Breast epithelium (tissue), 4 donors: ENCODE measurements around the gene NR6A1. TPM values are rescaled to one million over a fixed set of nuclear protein-coding genes. Genes with fewer than 3 reads are reported as not detected.

Experiments used
- DNase-seq, 2 donors: peaks; one replicate each; pipeline ENCODE4 v3.0.0-alpha.2; 2019; ENCODE audit warnings: low spot score in 2 of 2
- H3K27ac ChIP-seq, 2 donors: fragments of 200-600 bp; sonication (generic) in 1 of 2; one replicate each; pipeline ENCODE4 v1.5.1; 2016 to 2019; ENCODE audit warnings: mild to moderate bottlenecking in 1 of 2
- H3K27me3 ChIP-seq, 2 donors: fragments of 200-600 bp; sonication (generic) in 1 of 2; one replicate each; pipeline versions ENCODE4 v1.5.1 to v1.6.0; 2017 to 2019; ENCODE audit warnings: control low read depth in 1 of 2, mild to moderate bottlenecking in 1 of 2
- H3K36me3 ChIP-seq: fragments of 200-600 bp; one replicate; pipeline ENCODE4 v1.5.1; 2019
- H3K4me1 ChIP-seq, 2 donors: fragments of 200-600 bp; sonication (generic); one replicate each; pipeline ENCODE4 v1.5.1; 2016 to 2019; ENCODE audit warnings: control low read depth in 1 of 2
- H3K4me3 ChIP-seq, 3 donors: fragments of 200-600 bp; sonication (generic); 1 replicate in 2 of 3; 2 replicates in 1 of 3; pipeline ENCODE4 v1.5.1; 2016 to 2019; ENCODE audit warnings: mild to moderate bottlenecking in 3 of 3, moderate library complexity in 2 of 3
- H3K9me3 ChIP-seq, 2 donors: fragments of 200-600 bp; sonication (generic) in 1 of 2; one replicate each; pipeline ENCODE4 v1.5.1; 2016 to 2019; ENCODE audit warnings: control low read depth in 1 of 2
- POLR2A ChIP-seq: fragments of 450-650 bp; IDR thresholded peaks from one replicate; pipeline ENCODE4 v1.6.1; 2016; ENCODE audit warnings: antibody characterized with exemption, mild to moderate bottlenecking, moderate library complexity
- POLR2AphosphoS5 ChIP-seq, 3 donors: sonication (generic); formaldehyde crosslinking; IDR thresholded peaks; one replicate each; pipeline ENCODE4 v1.6.1; 2017; ENCODE audit warnings: antibody characterized with exemption in 3 of 3
- intact Hi-C: fragments of 100-400 bp; cut with DNase I; formaldehyde crosslinking; loops from one replicate; pipeline ENCODE4 v1.15.1; 2023; ENCODE audit warnings: low total_unique reads
- total RNA-seq, 3 donors: library from RNA; depleted of rRNA; stranded (reverse); fragments of >200 nt; gene quantifications; one replicate each; pipeline ENCODE4 v1.1.0, GENCODE V29; 2016
- TF ChIP-seq, protein P1 (sequence below), 3 donors: fragments of 450-650 bp; IDR thresholded peaks; one replicate each; pipeline ENCODE4 v1.5.1; 2016 to 2017; ENCODE audit warnings: antibody characterized with exemption in 3 of 3, mild to moderate bottlenecking in 3 of 3, moderate library complexity in 3 of 3

Gene NR6A1
- total RNA-seq, 3 donors from 2014 or later: 1.3 to 5.3 (median 3.9) TPM

- Histone ChIP-seq H3K36me3 (no peaks in the 10 kb centered on the region), H3K27ac (no peak overlapping the region), H3K4me1 (no peaks in the 10 kb centered on the region), H3K27me3 (no peaks in the 10 kb centered on the region), H3K4me3 (no peak overlapping the region), H3K9me3 (no peaks in the 10 kb centered on the region)
- TF ChIP-seq, protein P1, sequence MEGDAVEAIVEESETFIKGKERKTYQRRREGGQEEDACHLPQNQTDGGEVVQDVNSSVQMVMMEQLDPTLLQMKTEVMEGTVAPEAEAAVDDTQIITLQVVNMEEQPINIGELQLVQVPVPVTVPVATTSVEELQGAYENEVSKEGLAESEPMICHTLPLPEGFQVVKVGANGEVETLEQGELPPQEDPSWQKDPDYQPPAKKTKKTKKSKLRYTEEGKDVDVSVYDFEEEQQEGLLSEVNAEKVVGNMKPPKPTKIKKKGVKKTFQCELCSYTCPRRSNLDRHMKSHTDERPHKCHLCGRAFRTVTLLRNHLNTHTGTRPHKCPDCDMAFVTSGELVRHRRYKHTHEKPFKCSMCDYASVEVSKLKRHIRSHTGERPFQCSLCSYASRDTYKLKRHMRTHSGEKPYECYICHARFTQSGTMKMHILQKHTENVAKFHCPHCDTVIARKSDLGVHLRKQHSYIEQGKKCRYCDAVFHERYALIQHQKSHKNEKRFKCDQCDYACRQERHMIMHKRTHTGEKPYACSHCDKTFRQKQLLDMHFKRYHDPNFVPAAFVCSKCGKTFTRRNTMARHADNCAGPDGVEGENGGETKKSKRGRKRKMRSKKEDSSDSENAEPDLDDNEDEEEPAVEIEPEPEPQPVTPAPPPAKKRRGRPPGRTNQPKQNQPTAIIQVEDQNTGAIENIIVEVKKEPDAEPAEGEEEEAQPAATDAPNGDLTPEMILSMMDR (IDR thresholded peaks at IDR 0.05): no peak
- no peak for TF ChIP-seq POLR2AphosphoS5 (IDR thresholded peaks at IDR 0.05)
- TF ChIP-seq POLR2A: no peak
- intact Hi-C loops: no loop called here
- no peak for DNase-seq
Observed at GRCh38 chr9:124723352-124723751, 47.8 kb downstream of the NR6A1 start.

GRCh38 chr9:124721109-124721906, 49.8 kb downstream of the NR6A1 start:
- no peaks in the 10 kb centered on the region for H3K27me3 ChIP-seq
- H3K36me3 ChIP-seq: no peaks in the 10 kb centered on the region
- no peaks in the 10 kb centered on the region for H3K9me3 ChIP-seq
- DNase-seq: no peak
- TF ChIP-seq, protein P1 (IDR thresholded peaks at IDR 0.05): no peak
- intact Hi-C loops: no loop called here
- no peak overlapping the region for H3K4me3 ChIP-seq
- H3K4me1 ChIP-seq: no peaks in the 10 kb centered on the region
- peak overlapping the region in 1 of 2 donors; percentile 28 for H3K27ac ChIP-seq

DNA sequence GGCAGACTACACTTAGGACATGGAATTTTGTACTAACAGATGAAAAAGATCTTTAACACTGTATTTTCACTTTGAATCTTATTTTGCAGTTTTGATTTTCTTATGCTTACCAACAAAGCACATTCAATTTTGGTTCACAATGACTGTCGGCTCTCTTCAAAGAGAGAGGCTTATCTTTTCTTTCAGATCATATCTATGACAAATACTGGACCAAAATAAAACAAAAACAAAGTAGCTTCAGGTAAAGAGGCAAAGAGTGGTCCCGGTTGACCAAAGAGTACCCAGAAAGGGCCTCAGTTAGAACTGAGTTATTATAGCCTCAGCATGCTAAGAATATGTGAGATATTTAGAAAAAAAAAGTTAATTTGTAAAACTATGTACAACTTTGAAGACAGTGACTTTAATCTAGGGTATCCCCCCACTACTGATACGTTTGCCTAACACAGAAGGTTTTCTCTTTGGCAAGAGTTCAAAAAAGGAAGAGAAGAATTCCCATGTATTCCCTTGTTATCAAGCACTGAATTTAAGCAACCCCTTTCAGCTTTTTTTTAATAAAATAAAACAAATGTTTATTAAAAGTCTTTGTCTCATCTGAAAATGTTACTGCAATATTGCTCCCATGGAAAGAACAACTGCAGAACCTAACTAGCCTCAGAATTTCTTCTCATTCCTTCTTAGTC, 50.5 kb downstream of the NR6A1 start:
- DNase-seq: no peak
- H3K4me3 ChIP-seq: no peak overlapping the region
- intact Hi-C loops: no loop called here
- H3K27ac ChIP-seq: no peak overlapping the region
- no peaks in the 10 kb centered on the region for H3K4me1 ChIP-seq
- no peaks in the 10 kb centered on the region for H3K27me3 ChIP-seq
- TF ChIP-seq POLR2AphosphoS5 (IDR thresholded peaks at IDR 0.05) (no peak), POLR2A (no peak)
- TF ChIP-seq, protein P1 (IDR thresholded peaks at IDR 0.05): no peak
- H3K36me3 ChIP-seq: no peaks in the 10 kb centered on the region
- H3K9me3 ChIP-seq: no peaks in the 10 kb centered on the region

DNA sequence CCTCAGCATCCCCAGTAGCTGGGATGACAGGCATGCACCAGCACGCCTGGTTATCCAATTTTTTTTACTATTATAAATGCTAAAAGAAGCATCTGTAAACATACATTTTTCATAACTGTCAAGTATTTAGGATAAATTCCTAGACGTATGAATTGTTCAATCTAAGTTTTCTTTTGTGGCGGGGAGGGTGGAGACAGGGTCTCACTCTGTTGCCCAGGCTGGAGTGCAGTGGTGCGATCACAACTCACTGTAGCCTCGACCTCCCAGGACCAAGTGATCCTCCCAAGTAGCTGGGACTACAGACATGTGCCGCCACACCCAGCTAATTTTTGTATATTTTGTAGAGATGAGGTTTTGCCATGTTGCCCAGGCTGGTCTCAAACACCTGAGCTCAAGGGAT, 52.2 kb downstream of the NR6A1 start:
- intact Hi-C loops: loop anchor here (10.0 kb wide), 1 partner anchor 104 kb away; no protein-coding TSS in a partner anchor
- no peak for DNase-seq
- Histone ChIP-seq H3K27me3 (no peaks in the 10 kb centered on the region), H3K4me1 (no peaks in the 10 kb centered on the region), H3K36me3 (no peaks in the 10 kb centered on the region), H3K9me3 (no peaks in the 10 kb centered on the region), H3K4me3 (no peak overlapping the region), H3K27ac (no peak overlapping the region)
- TF ChIP-seq, protein P1 (IDR thresholded peaks at IDR 0.05): no peak

- DNase-seq: no peak
- no peak overlapping the region for H3K4me3 ChIP-seq
- intact Hi-C loops: loop anchor here (10.0 kb wide), 1 partner anchor 103 kb away; no protein-coding TSS in a partner anchor
- TF ChIP-seq POLR2A (no peak), POLR2AphosphoS5 (IDR thresholded peaks at IDR 0.05) (no peak)
- TF ChIP-seq, protein P1 (IDR thresholded peaks at IDR 0.05): no peak
- H3K9me3 ChIP-seq: no peaks in the 10 kb centered on the region
- H3K4me1 ChIP-seq: no peaks in the 10 kb centered on the region
- no peaks in the 10 kb centered on the region for H3K36me3 ChIP-seq
- no peaks in the 10 kb centered on the region for H3K27me3 ChIP-seq
- H3K27ac ChIP-seq: no peak overlapping the region
Observed at GRCh38 chr9:124717597-124717996, 53.5 kb downstream of the NR6A1 start.
